ENCODE results near the gene PPP1R9B. TPM values are rescaled to one million over a fixed set of nuclear protein-coding genes. Genes with fewer than 3 reads are reported as not detected.

PPP1R9B gene
- total RNA-seq, 1 donor from 2014 or later: 63.5 TPM

- peaks cover 39 to 52% of the 10 kb centered on the region in 2 donors for H3K36me3 ChIP-seq
- H3K27me3 ChIP-seq: no peaks in the 10 kb centered on the region
- H3K4me1 ChIP-seq: peaks cover 3 to 6% of the 10 kb centered on the region in 2 donors
- no peaks in the 10 kb centered on the region for H3K9me3 ChIP-seq
- H3K4me3 ChIP-seq: no peak overlapping the region
- DNase-seq (ENCODE audit: low spot score in 2 of 2): no peak
- TF ChIP-seq CTCF (IDR thresholded peaks at IDR 0.05): no peak
- intact Hi-C loops (cut with DNase I): no loop called here
- H3K27ac ChIP-seq: peak overlapping the region; percentile 6 to 7
Observed at GRCh38 chr17:50090971-50091917, 59.2 kb downstream of the PPP1R9B start.

DNA sequence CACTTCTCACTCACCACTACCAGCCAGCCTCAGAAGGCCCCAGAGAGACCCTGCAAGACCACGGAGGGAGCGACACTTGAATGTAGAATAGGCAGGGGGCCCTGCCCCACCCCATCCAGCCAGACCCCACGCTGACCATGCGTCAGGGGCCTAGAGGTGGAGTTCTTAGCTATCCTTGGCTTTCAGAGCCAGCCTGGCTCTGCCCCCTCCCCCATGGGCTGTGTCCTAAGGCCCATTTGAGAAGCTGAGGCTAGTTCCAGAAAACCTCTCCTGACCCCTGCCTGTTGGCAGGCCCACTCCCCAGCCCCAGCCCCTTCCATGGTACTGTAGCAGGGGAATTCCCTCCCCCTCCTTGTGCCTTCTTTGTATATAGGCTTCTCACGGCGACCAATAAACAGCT, 60.4 kb downstream of the PPP1R9B start:
- H3K36me3 ChIP-seq: peaks cover 39 to 52% of the 10 kb centered on the region in 2 donors
- no peak for TF ChIP-seq CTCF (IDR thresholded peaks at IDR 0.05)
- intact Hi-C loops (cut with DNase I): no loop called here
- no peaks in the 10 kb centered on the region for H3K4me1 ChIP-seq
- H3K4me3 ChIP-seq: no peak overlapping the region
- no peak for DNase-seq (ENCODE audit: low spot score in 2 of 2)
- H3K27ac ChIP-seq: no peak overlapping the region
- no peaks in the 10 kb centered on the region for H3K9me3 ChIP-seq
- H3K27me3 ChIP-seq: no peaks in the 10 kb centered on the region

DNA sequence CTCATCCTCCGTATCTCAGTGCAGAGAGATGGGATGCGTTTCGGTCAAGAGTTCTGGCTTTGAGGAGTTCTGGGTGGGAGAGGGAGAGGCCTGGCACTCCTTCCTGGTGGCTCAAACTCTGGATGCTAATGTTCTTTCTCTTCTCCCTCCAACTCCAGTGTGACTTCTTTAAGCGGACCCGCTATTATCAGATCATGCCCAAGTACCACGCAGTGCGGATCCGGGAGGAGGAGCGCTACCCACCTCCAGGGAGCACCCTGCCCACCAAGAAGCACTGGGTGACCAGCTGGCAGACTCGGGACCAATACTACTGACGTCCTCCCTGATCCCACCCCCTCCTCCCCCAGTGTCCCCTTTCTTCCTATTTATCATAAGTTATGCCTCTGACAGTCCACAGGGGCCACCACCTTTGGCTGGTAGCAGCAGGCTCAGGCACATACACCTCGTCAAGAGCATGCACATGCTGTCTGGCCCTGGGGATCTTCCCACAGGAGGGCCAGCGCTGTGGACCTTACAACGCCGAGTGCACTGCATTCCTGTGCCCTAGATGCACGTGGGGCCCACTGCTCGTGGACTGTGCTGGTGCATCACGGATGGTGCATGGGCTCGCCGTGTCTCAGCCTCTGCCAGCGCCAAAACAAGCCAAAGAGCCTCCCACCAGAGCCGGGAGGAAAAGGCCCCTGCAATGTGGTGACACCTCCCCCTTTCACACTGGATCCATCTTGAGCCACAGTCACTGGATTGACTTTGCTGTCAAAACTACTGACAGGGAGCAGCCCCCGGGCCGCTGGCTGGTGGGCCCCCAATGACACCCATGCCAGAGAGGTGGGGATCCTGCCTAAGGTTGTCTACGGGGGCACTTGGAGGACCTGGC, 61.3 kb downstream of the PPP1R9B start:
- intact Hi-C loops (cut with DNase I): no loop called here
- DNase-seq (ENCODE audit: low spot score in 2 of 2): no peak
- Histone ChIP-seq H3K27me3 (no peaks in the 10 kb centered on the region), H3K9me3 (no peaks in the 10 kb centered on the region), H3K4me1 (no peaks in the 10 kb centered on the region), H3K27ac (no peak overlapping the region), H3K36me3 (peaks cover 39 to 52% of the 10 kb centered on the region in 2 donors), H3K4me3 (no peak overlapping the region)
- TF ChIP-seq CTCF (IDR thresholded peaks at IDR 0.05): no peak

DNA sequence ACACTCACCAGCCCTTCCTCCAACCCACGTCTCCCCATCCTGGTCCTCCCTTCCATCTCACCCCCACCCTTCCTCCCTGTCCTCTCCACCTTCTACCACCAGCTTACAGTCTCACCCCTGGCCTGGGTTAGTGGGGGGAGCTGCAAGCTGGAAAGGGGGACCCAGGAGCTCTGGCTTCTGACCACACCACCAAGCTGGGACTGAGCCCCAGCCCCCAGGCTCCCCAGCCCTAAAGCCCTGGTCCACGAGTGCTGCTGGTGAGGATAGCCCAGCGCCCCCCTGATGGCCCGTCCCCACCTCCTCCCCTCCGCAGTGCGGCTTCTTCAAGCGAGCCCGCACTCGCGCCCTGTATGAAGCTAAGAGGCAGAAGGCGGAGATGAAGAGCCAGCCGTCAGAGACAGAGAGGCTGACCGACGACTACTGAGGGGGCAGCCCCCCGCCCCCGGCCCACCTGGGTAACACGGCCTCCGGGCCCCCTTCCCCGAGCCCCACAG, 62.5 kb downstream of the PPP1R9B start:
- DNase-seq (ENCODE audit: low spot score in 2 of 2): no peak
- Histone ChIP-seq H3K9me3 (no peaks in the 10 kb centered on the region), H3K27ac (peak overlapping the region in 1 of 2 donors; percentile 48), H3K4me1 (no peaks in the 10 kb centered on the region), H3K36me3 (peaks cover 40 to 61% of the 10 kb centered on the region in 2 donors), H3K27me3 (no peaks in the 10 kb centered on the region), H3K4me3 (no peak overlapping the region)
- intact Hi-C loops (cut with DNase I): loop anchor here (1.0 kb wide), 1 partner anchor 61 kb away; no protein-coding TSS in a partner anchor
- no peak for TF ChIP-seq CTCF (IDR thresholded peaks at IDR 0.05)

GRCh38 chr17:50087246-50087911, 63.1 kb downstream of the PPP1R9B start:
- H3K27ac ChIP-seq: peak overlapping the region; percentile 34 to 48
- no peaks in the 10 kb centered on the region for H3K27me3 ChIP-seq
- intact Hi-C loops (cut with DNase I): loop anchor here (1.0 kb wide), 1 partner anchor 60 kb away; no protein-coding TSS in a partner anchor
- peak in 1 of 2 donors; percentile 86 for DNase-seq (ENCODE audit: low spot score in 2 of 2)
- H3K36me3 ChIP-seq: peaks cover 46 to 67% of the 10 kb centered on the region in 2 donors
- H3K4me1 ChIP-seq: no peaks in the 10 kb centered on the region
- H3K4me3 ChIP-seq: no peak overlapping the region
- peak; percentile 91 to 96 (median 93) for TF ChIP-seq CTCF (IDR thresholded peaks at IDR 0.05)
- H3K9me3 ChIP-seq: no peaks in the 10 kb centered on the region
